ENCODE measurements around the gene ZCWPW1. TPM values are rescaled to one million over a fixed set of nuclear protein-coding genes. Genes with fewer than 3 reads are reported as not detected.

Gene ZCWPW1, protein sequence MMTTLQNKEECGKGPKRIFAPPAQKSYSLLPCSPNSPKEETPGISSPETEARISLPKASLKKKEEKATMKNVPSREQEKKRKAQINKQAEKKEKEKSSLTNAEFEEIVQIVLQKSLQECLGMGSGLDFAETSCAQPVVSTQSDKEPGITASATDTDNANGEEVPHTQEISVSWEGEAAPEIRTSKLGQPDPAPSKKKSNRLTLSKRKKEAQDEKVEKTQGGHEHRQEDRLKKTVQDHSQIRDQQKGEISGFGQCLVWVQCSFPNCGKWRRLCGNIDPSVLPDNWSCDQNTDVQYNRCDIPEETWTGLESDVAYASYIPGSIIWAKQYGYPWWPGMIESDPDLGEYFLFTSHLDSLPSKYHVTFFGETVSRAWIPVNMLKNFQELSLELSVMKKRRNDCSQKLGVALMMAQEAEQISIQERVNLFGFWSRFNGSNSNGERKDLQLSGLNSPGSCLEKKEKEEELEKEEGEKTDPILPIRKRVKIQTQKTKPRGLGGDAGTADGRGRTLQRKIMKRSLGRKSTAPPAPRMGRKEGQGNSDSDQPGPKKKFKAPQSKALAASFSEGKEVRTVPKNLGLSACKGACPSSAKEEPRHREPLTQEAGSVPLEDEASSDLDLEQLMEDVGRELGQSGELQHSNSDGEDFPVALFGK
- 1.1 to 1.9 TPM (median 1.5 TPM) in 5 replicates for total RNA-seq (2022; extraction: Qiagen RNA extraction)

DNA sequence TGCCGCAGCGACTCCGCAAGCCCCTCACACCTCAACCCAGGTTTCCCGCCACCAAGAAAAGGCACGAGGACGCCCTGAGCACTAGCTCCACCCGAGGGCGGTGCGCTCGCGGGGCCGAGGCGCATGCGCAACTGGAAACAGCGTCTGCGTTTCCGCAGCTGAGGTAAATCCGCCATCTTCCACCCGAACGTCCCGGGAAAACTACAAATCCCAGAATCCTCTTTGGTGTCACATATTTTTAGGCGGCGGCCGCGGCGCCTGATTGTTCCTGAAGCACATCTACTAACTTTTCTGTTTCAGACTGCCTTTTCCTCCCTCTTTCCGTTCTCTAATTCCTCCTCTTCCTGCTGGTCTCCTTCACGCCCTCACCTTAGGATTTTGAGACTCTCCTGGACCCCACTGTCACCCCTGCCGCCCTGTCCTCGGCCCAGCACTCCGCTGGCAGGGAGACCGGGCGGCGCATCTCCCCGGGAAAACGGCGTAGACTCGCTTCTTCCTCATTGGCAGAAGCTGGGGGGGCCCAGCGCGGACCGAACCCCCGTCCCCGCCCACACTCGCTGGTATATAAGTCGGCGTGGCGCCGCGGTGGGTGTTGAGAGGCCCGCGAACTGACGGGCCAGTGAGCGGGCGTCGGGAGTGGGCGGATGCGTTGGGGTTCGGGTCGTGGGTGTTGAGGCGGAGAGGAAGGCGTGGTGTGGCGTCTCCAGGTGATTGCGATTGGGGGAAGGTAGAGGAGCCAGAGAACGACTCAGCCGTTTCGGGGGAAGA lies at the start of gene ZCWPW1:
Gene ZCWPW1 (minus strand): TSS at position 505 of the 768 bp plus-strand sequence. CDS start 8,054 bp downstream, outside the sequence.

DNA sequence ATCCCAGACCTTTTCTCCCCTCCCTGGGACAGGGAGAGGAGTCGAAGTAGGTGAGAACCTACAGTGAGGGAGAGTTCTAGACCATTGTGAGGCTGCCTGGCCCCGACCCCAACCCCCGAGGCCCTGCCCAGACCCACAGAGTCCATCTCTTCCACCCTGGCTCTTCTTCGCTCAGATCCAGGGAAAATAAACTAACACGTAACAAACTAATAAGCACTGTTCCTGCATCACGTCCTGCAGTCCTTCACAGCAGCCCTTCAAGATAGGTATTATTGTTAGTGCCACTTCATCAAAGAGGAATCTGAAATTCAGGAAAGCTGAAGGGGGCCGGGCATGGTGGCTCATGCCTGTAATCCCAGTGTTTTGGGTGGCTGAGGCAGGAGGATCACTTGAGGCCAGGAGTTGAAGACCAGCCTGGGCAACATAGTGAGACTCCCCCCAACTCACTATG lies 35.7 kb upstream of the ZCWPW1 start, which contains the start of gene SPACDR:
Gene SPACDR (minus strand): TSS at position 51 of the 451 bp plus-strand sequence. CDS start 235 bp downstream, outside the sequence.

DNA sequence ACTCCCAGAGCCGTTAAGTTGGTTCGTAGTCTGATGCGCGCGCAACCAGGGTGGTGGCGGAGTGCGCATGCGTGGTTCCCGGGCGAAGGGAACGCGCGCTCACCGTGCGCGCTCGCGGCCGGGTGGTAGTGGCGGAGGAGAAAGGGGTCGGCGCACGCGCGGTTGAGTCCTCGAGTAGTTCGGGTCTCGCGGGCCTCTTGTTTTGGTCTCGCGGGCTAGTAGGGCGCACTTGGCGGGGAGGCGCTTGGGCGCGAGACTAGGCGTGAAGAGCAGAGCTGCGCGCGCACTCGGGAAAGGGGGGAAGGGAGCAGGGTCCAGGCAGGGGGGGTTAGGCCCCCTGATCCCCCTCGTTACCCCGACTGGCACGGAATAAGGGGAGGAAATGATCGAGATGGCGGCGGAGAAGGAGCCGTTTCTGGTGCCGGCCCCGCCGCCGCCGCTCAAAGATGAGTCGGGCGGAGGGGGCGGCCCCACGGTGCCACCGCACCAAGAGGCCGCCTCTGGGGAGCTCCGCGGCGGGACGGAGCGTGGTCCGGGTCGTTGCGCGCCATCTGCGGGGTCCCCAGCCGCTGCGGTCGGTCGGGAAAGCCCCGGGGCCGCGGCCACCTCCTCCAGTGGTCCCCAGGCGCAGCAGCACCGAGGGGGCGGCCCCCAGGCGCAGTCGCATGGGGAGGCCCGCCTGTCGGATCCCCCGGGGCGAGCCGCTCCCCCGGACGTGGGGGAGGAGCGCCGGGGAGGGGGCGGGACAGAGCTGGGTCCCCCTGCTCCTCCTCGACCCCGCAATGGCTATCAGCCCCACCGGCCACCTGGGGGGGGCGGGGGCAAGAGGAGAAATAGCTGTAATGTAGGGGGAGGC lies 1.4 kb upstream of the ZCWPW1 start, which contains the start of gene MEPCE:
Gene MEPCE (plus strand): TSS at position 195 of the 856 bp plus-strand sequence. CDS start 188 bp downstream, at position 383.

DNA sequence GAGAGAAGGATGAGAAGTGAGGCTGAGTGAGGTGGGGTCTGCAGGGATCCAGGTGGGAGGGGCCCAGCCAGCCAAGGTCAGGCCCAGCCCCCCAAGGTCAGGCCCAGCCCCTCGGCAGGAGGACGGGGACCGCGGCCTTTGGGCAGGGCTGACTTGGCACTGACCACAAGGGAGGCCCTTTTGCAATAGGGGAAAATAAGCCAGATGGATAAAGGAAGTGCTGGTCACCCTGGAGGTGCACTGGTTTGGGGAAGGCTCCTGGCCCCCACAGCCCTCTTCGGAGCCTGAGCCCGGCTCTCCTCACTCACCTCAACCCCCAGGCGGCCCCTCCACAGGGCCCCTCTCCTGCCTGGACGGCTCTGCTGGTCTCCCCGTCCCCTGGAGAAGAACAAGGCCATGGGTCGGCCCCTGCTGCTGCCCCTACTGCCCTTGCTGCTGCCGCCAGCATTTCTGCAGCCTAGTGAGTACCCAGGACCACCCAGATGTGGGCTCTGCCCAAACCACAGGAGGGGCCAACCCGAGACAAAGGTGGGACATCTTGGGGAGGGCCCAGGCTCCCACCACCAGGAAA lies 55.2 kb downstream of the ZCWPW1 start, which contains the start of gene PILRA:
Gene PILRA (plus strand): TSS at position 227 of the 571 bp plus-strand sequence. CDS start 170 bp downstream, at position 397.

DNA sequence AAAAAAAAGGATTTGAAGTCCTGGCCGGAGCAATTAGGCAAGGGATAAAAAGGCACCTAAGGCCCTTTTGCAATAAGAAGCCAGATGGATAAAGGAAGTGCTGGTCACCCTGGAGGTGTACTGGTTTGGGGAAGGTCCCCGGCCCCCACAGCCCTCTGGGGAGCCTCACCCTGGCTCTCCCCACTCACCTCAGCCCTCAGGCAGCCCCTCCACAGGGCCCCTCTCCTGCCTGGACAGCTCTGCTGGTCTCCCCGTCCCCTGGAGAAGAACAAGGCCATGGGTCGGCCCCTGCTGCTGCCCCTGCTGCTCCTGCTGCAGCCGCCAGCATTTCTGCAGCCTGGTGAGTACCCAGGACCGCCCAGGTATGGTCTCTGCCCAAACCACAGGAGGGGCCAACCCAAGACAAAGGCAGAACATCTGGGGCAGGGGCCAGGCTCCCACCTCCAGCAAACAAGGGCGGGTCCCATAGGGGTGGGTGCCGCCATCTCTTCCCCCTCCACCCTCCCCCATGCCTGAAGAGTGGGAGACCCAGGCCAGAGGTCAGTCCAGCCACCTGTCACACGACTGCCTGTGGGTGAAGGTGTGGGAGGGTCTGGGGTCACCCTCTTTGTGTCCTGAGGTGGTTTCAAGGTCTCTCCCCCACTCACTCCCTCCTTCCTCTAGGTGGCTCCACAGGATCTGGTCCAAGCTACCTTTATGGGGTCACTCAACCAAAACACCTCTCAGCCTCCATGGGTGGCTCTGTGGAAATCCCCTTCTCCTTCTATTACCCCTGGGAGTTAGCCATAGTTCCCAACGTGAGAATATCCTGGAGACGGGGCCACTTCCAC lies 70.3 kb downstream of the ZCWPW1 start, which contains the start of gene PILRB:
Gene PILRB (plus strand): TSS at position 91 of the 830 bp plus-strand sequence. CDS start 186 bp downstream, at position 277.

Other genes starting within 250 kb of the ZCWPW1 start
- 0.05 TPM in 1 of 5 replicates, not detected in the others for gene PVRIG, start 208.8 kb downstream of the ZCWPW1 start, total RNA-seq (2022; extraction: Qiagen RNA extraction)
- gene SPDYE3, start 121.0 kb downstream of the ZCWPW1 start, total RNA-seq (2022; extraction: Qiagen RNA extraction): 0.03 TPM in 1 of 5 replicates, not detected in the others
- 16.8 to 31.3 TPM (median 26.6 TPM) in 5 replicates for gene PILRB, start 70.6 kb downstream of the ZCWPW1 start, total RNA-seq (2022; extraction: Qiagen RNA extraction)
- gene PILRA, start 55.2 kb downstream of the ZCWPW1 start, total RNA-seq (2022; extraction: Qiagen RNA extraction): 2.6 to 5.1 TPM (median 4.1 TPM) in 5 replicates
- 41.0 to 47.9 TPM (median 44.5 TPM) in 5 replicates for gene MEPCE, start 1.1 kb upstream of the ZCWPW1 start, total RNA-seq (2022; extraction: Qiagen RNA extraction)
- gene PPP1R35, start 7.8 kb upstream of the ZCWPW1 start, total RNA-seq (2022; extraction: Qiagen RNA extraction): 33.0 to 51.8 TPM (median 48.4 TPM) in 5 replicates
- 0.77 to 0.92 TPM (median 0.85 TPM) in 5 replicates for gene SPACDR, start 35.6 kb upstream of the ZCWPW1 start, total RNA-seq (2022; extraction: Qiagen RNA extraction)
- gene TSC22D4, start 50.5 kb upstream of the ZCWPW1 start, total RNA-seq (2022; extraction: Qiagen RNA extraction): 54.7 to 73.7 TPM (median 65.5 TPM) in 5 replicates
- gene NYAP1, start 55.2 kb upstream of the ZCWPW1 start, total RNA-seq (2022; extraction: Qiagen RNA extraction): 4.1 to 7.9 TPM (median 6.7 TPM) in 5 replicates
- gene AGFG2, start 110.5 kb upstream of the ZCWPW1 start, total RNA-seq (2022; extraction: Qiagen RNA extraction): 41.5 to 62.8 TPM (median 57.6 TPM) in 5 replicates
- gene SAP25, start 145.2 kb upstream of the ZCWPW1 start, total RNA-seq (2022; extraction: Qiagen RNA extraction): 0.15 to 0.47 TPM (median 0.25 TPM) in 5 replicates
- gene LRCH4, start 157.4 kb upstream of the ZCWPW1 start, total RNA-seq (2022; extraction: Qiagen RNA extraction): 12.5 to 18.8 TPM (median 16.2 TPM) in 5 replicates
- gene FBXO24, start 157.6 kb upstream of the ZCWPW1 start, total RNA-seq (2022; extraction: Qiagen RNA extraction): 0.22 to 0.35 TPM (median 0.24 TPM) in 5 replicates
- 6.8 to 10.3 TPM (median 10.0 TPM) in 5 replicates for gene PCOLCE, start 173.7 kb upstream of the ZCWPW1 start, total RNA-seq (2022; extraction: Qiagen RNA extraction)
- gene MOSPD3, start 183.8 kb upstream of the ZCWPW1 start, total RNA-seq (2022; extraction: Qiagen RNA extraction): 16.3 to 22.9 TPM (median 21.2 TPM) in 5 replicates
- 2.1 to 2.8 TPM (median 2.5 TPM) in 5 replicates for gene TFR2, start 212.8 kb upstream of the ZCWPW1 start, total RNA-seq (2022; extraction: Qiagen RNA extraction)
- gene ACTL6B, start 227.7 kb upstream of the ZCWPW1 start, total RNA-seq (2022; extraction: Qiagen RNA extraction): not detected in 5 replicates
- 181 to 270 TPM (median 268 TPM) in 5 replicates for gene GNB2, start 245.0 kb upstream of the ZCWPW1 start, total RNA-seq (2022; extraction: Qiagen RNA extraction)